OCI-LY7 (cell line): ENCODE data around the gene EFNA4. TPM values are rescaled to one million over a fixed set of nuclear protein-coding genes. Genes with fewer than 3 reads are reported as not detected.

ENCODE experiments used
- BruUV-seq: library from RNA; stranded (reverse); fragments of 400-500 nt; replicated peaks from 2 replicates; lab custom pipeline; 2021; lab: Mats Ljungman, UMichigan
- CTCF ChIA-PET: fragments of 300-600 bp; sonication (Branson Sonifier 250); formaldehyde crosslinking; loops from one replicate; lab custom pipeline; 2022; ENCODE audit warnings: antibody characterized with exemption; ENCODE audit not compliant: unreplicated experiment; lab: Charles Lee
- POLR2A ChIA-PET: fragments of 300-600 bp; sonication (Branson Sonifier 250); formaldehyde crosslinking; loops from one replicate; lab custom pipeline; 2022; ENCODE audit warnings: antibody characterized with exemption; lab: Charles Lee
- DNase-seq: peaks from one replicate; pipeline ENCODE4 v3.0.0-alpha.2; 2015; ENCODE audit warnings: low spot score
- H2AFZ ChIP-seq: fragments of 200-600 bp; sonication (generic), shearing (Covaris generic); 2 replicates; pipeline ENCODE4 v1.6.1; 2014; ENCODE audit warnings: mild to moderate bottlenecking, antibody characterized with exemption, low read length, moderate library complexity
- H3K27ac ChIP-seq: fragments of 200-600 bp; sonication (generic); 2 replicates; pipeline ENCODE4 v1.5.1; 2014; ENCODE audit warnings: mixed run types, low read depth, mild to moderate bottlenecking, moderate library complexity, low read length, inconsistent platforms; ENCODE audit not compliant: poor library complexity, severe bottlenecking
- H3K36me3 ChIP-seq: fragments of 200-600 bp; sonication (generic); 2 replicates; pipeline ENCODE4 v1.6.1; 2014; ENCODE audit warnings: mild to moderate bottlenecking, antibody characterized with exemption, low read length, moderate library complexity, mixed read lengths; ENCODE audit not compliant: insufficient read depth
- H3K4me1 ChIP-seq: fragments of 200-600 bp; sonication (generic); 2 replicates; pipeline ENCODE4 v1.5.1; 2014; ENCODE audit warnings: mild to moderate bottlenecking, low read length; ENCODE audit not compliant: insufficient read depth, poor library complexity, severe bottlenecking
- H3K4me2 ChIP-seq: fragments of 200-600 bp; sonication (generic); 2 replicates; pipeline ENCODE4 v1.6.1; 2014; ENCODE audit warnings: mild to moderate bottlenecking, low read length
- H3K4me3 ChIP-seq: fragments of 200-600 bp; sonication (generic); 2 replicates; pipeline ENCODE4 v1.5.1; 2014; ENCODE audit warnings: mild to moderate bottlenecking, low read depth, low read length; ENCODE audit not compliant: poor library complexity, severe bottlenecking
- H3K79me2 ChIP-seq: fragments of 200-600 bp; sonication (generic); 2 replicates; pipeline ENCODE4 v1.6.1; 2016; ENCODE audit warnings: low read depth, mild to moderate bottlenecking, low read length, moderate library complexity, mixed read lengths; ENCODE audit not compliant: insufficient read depth
- H3K9me2 ChIP-seq: fragments of 200-600 bp; sonication (generic); 2 replicates; pipeline ENCODE4 v1.6.1; 2016; ENCODE audit warnings: mild to moderate bottlenecking, low read length, mixed read lengths; ENCODE audit not compliant: insufficient read depth
- H3K9me3 ChIP-seq: fragments of 200-600 bp; sonication (generic); 2 replicates; pipeline ENCODE4 v1.6.1; 2014; ENCODE audit warnings: mild to moderate bottlenecking, mixed run types, low read length, mixed read lengths
- H4K20me1 ChIP-seq: fragments of 200-600 bp; sonication (generic); 2 replicates; pipeline ENCODE4 v1.6.1; 2014; ENCODE audit warnings: mild to moderate bottlenecking, antibody characterized with exemption, low read length, moderate library complexity, mixed read lengths; ENCODE audit not compliant: insufficient read depth
- CTCF ChIP-seq: fragments of 200-600 bp; sonication (generic); conservative IDR thresholded peaks from 2 replicates; pipeline ENCODE4 v1.5.1; 2014; ENCODE audit warnings: mild to moderate bottlenecking, antibody characterized with exemption, low read length, moderate library complexity, mixed read lengths
- EZH2phosphoT487 ChIP-seq: fragments of 200-600 bp; sonication (generic); IDR thresholded peaks from 2 replicates; pipeline ENCODE4 v1.6.1; 2018; ENCODE audit warnings: low read depth, borderline replicate concordance, mild to moderate bottlenecking, mixed run types, antibody characterized with exemption, low read length, moderate library complexity, mixed read lengths
- intact Hi-C: fragments of 100-400 bp; cut with micrococcal nuclease; formaldehyde crosslinking; loops from one replicate; pipeline ENCODE4 v1.10.0; 2022; ENCODE audit not compliant: unreplicated experiment
- total RNA-seq, 2 experiments: library from RNA; depleted of rRNA in 1 of 2; stranded (reverse); fragments of >200 nt in 1 of 2; shearing (Covaris generic) in 1 of 2; gene quantifications; 2 replicates each; pipeline ENCODE4 v1.2.3, GENCODE V29; 2014 to 2022

EFNA4 gene
- total RNA-seq, 2 experiments from 2014 or later: 9.0 to 10.5 TPM

GRCh38 chr1:155029513-155030242 is 33.9 kb upstream of the EFNA4 start:
- TF ChIP-seq CTCF (no peak), EZH2phosphoT487 (no peak)
- Histone ChIP-seq H3K9me2 (no peaks in the 10 kb centered on the region), H3K9me3 (no peaks in the 10 kb centered on the region), H3K79me2 (no peaks in the 10 kb centered on the region), H3K36me3 (no peaks in the 10 kb centered on the region), H3K4me2 (no peak overlapping the region), H4K20me1 (no peaks in the 10 kb centered on the region), H3K27ac (no peak overlapping the region), H2AFZ (no peak overlapping the region), H3K4me1 (no peaks in the 10 kb centered on the region), H3K4me3 (no peak overlapping the region)
- intact Hi-C loops: no loop called here
- BruUV-seq: no TSS peak
- CTCF ChIA-PET: no interaction called here
- no peak for DNase-seq
- POLR2A ChIA-PET: no interaction called here

GRCh38 chr1:155030243-155030795 is 33.2 kb upstream of the EFNA4 start:
- CTCF ChIA-PET: no interaction called here

More at GRCh38 chr1:155030243-155030795, 33.2 kb upstream of the EFNA4 start:
- BruUV-seq: no TSS peak
- Histone ChIP-seq H3K79me2 (no peaks in the 10 kb centered on the region), H3K4me3 (no peak overlapping the region), H3K4me1 (no peaks in the 10 kb centered on the region), H2AFZ (no peak overlapping the region), H3K4me2 (no peak overlapping the region), H3K36me3 (no peaks in the 10 kb centered on the region), H3K27ac (no peak overlapping the region), H3K9me3 (no peaks in the 10 kb centered on the region), H4K20me1 (no peaks in the 10 kb centered on the region), H3K9me2 (no peaks in the 10 kb centered on the region)
- intact Hi-C loops: no loop called here
- no peak for DNase-seq
- POLR2A ChIA-PET: no interaction called here
- no peak for TF ChIP-seq EZH2phosphoT487
- TF ChIP-seq CTCF: no peak
